HG02938 (cell line): ENCODE results near the gene KRTAP10-12.
"Not testable (repeated sequence)": the region's sequence is repeated elsewhere in the genome, so short reads cannot be mapped to it uniquely, and the experiment has no call there.

Source experiments
- ATAC-seq: cut with Tn5 transposase; IDR thresholded peaks from one replicate; pipeline ENCODE4 v1.9.1; 2021; ENCODE audit warnings: mild to moderate bottlenecking, moderate library complexity; ENCODE audit not compliant: unreplicated experiment

Gene KRTAP10-12

GRCh38 chr21:44667612-44668011 is 29.4 kb upstream of the KRTAP10-12 start:
- ATAC-seq: no peak

- ATAC-seq: no peak
Measured at GRCh38 chr21:44670642-44671432, 26.1 kb upstream of the KRTAP10-12 start.

DNA sequence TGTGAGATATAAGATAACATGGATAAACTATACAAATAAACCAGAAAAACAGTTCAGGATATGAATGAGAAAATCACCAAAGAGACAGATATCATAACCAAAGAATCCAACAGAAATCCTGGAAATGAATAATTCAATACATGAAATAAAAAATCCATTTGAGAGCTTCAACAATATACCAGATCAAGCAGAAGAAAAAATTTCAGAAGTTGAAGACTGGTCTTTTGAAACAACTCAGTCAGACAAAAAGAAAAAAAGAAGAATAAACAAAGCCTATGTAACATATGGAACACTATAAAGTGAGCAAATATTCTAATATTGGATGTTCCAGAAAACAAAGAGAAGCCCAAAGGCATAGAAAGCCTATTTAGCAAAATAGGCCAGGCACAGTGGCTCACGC is 25.1 kb upstream of the KRTAP10-12 start:
- no peak for ATAC-seq

- ATAC-seq: no peak
Measured at GRCh38 chr21:44677881-44678280, 19.1 kb upstream of the KRTAP10-12 start.

- no peak for ATAC-seq
Measured at GRCh38 chr21:44681152-44681551, 15.8 kb upstream of the KRTAP10-12 start.

DNA sequence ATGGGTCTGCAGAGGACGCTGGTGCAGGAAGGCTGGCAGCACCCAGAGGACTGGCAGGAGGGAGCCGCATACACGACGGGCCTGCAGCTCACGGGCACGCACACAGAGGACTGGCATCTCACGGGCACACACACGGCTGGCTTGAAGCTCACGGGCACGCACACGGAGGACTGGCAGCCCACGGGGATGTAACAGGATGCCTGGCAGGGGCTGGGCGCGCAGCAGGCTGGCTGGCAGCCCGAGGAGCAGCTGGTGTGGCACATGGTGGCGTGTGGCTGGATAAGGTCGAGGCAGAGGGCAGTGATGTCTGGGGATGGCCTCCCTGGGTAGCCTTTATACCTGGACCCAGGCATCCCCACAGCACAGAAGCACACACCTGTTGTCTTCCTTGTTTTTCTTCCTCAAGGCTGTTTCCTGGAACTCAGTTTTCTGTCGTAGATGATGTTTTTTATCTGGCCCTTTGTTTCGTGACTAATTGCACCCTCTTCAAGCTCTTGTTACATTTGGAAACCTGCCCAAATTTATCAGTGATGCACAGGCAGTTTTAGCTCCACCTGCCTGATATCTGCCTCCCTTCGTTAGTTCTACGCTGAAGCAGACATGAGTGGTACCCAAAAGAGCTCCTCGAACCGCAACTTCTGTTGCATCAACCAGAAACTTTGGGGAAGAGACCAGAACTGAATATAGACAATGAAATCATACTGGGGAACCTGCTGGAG is 15.0 kb upstream of the KRTAP10-12 start, which contains the start of gene KRTAP12-1:
Gene KRTAP12-1 (minus strand): TSS at position 303 of the 719 bp plus-strand sequence. CDS start 40 bp downstream, at position 263.
- no peak for ATAC-seq

- ATAC-seq: no peak
Measured at GRCh38 chr21:44682580-44683151, 14.3 kb upstream of the KRTAP10-12 start.

DNA sequence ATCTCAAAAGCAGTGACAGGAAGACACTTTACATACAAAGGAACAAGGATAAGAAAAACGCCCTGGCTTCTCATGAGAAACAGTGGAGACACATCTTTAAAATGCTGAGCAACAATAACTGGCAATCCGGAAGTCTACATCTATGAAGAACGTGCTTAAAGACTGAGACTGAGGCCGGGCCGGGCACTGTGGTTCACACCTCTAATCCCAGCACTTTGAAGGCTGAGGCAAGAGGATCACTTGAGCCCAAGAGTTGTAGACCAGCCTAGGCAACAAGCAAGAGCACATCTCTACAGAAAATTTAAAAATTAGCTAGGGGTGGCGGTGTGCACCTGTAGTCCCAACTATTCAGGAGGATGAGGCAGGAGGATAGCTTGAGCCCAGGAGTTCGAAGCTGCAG is 12.9 kb upstream of the KRTAP10-12 start:
- no peak for ATAC-seq

GRCh38 chr21:44684483-44684882 is 12.5 kb upstream of the KRTAP10-12 start:
- no peak for ATAC-seq

DNA sequence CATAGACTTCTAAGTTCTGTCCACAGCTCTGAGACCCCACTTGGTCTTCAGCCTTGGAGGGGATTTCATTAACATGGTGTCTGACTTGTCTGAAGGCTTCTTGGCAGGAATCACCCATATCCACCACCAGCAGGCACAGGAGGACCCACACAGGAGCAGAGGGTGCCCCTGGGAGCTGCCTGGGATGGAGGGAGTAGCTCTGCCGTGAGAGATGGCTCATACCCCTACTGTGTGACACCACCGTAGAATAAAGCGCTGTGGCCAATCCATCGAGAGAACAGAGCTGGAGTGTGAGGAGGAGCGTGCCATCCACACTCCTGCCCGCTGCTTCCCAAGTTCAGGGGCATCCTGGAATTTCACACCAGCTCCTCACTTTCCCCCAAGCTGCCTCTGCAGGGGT is 11.9 kb upstream of the KRTAP10-12 start:
- not testable (repeated sequence) for ATAC-seq

- ATAC-seq: no peak
Measured at GRCh38 chr21:44686000-44686781, 10.8 kb upstream of the KRTAP10-12 start.

GRCh38 chr21:44686843-44687561 is 10.0 kb upstream of the KRTAP10-12 start:
- ATAC-seq: no peak

- ATAC-seq: no peak
Measured at GRCh38 chr21:44687671-44688070, 9.3 kb upstream of the KRTAP10-12 start.

- not testable (repeated sequence) for ATAC-seq
Measured at GRCh38 chr21:44689740-44690139, 7.2 kb upstream of the KRTAP10-12 start.

GRCh38 chr21:44691686-44692085 is 5.3 kb upstream of the KRTAP10-12 start:
- ATAC-seq: no peak

DNA sequence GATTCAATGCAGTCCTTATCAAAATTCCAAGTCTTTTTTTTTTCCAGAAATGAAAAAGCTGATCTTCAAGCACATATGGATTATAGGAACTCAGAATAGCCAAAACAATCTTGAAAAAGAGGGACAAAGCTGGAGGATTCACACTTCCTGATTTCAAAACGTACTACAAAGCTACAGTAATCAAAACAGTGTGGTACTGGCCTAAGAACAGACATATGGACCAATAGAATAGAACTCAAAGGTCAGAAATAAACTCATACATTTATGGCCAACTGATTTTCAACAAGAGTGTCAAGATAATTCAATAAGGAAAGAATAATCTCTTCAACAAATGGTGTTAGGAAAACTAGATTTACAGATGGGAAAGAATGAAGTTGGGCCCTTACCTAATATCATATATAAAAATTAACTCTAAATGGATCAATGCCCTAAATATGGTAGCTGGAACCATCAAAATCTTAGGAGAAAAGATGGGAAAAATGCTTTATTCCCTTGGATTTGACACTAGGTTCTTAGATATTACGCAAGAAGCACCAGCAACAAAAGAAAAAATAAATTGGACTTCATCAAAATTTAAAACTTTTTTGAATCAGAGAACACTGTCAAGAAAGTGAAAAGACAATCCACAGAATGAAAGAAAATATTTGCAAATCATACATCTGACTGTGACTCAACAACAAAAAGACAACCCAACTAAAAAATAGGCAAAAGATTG is 4.0 kb upstream of the KRTAP10-12 start:
- no peak for ATAC-seq

DNA sequence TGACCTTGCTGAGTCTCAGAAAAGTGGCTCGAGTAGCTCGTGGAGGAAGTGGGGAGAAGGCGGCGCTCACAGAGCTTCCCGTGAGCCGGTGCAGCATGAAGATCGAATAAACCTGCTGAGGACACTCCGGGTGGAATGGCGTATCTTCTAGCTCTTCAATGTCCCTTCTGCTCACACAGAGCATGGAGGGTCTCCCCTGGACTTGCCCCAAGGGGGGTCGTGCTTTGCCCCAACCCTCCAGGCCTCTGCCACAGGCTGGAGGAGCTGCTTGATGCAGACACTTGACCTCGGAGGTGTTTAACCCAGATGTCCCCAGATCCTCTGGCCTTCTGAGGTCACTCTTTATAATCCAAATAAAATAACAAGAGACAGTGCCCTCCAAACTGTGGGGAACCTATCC is 2.2 kb upstream of the KRTAP10-12 start:
- ATAC-seq: no peak

GRCh38 chr21:44695184-44695583 is 1.8 kb upstream of the KRTAP10-12 start:
- ATAC-seq: no peak

GRCh38 chr21:44695641-44696040 is 1.3 kb upstream of the KRTAP10-12 start:
- ATAC-seq: no peak

DNA sequence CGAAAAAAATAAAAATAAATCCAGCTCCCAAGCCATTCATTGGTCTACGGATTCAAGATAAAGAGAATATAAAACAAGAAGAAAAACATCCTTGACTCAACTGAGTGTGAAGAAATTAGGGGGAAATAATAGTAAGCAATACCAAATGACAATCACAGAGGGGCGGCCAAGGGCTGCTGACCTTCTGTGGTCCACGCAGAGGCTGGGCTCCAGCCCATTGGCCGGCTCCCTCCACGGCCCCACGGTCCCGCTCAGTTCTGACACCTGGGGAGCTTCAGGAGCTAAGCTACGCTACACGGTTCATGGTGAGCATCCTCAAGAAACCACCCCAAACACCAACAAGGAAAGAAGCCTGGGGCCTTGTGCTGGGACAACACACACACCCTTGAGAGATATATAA is 400 bp upstream of the KRTAP10-12 start:
- no peak for ATAC-seq
